GM18499 (cell line): Measurements from ENCODE around the gene CFHR5.
A peak's percentile ranks its signal among the peaks of the same experiment; 100 is the strongest.
"Not testable (repeated sequence)": the region's sequence is repeated elsewhere in the genome, so short reads cannot be mapped to it uniquely, and the experiment has no call there.

Experiments
- ATAC-seq: cut with Tn5 transposase; IDR thresholded peaks from one replicate; pipeline ENCODE4 v1.9.1; 2021; ENCODE audit warnings: moderate number of reproducible peaks; ENCODE audit not compliant: insufficient read depth, unreplicated experiment

CFHR5 gene

DNA sequence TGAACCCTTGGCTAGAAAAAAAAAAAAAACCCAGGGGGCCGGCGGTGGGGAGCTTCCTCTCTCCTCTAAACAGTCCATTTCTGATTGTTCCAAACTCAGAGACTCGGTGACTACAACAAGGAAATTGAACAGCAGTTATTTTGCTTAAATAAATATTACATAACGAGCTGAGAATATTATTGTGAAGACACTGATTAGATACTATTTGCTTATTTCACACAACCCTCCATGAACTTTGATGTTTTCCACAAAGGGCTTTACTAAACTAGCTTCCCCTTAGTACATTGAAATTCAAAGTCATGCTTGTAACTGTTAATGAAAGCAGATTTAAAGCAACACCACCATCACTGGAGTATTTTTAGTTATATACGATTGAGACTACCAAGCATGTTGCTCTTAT, at the start of gene CFHR5:
Gene CFHR5, plus strand, starts transcription at position 279 of the 400 bp plus-strand sequence. Its CDS starts 109 bp downstream, at position 388.
- ATAC-seq = no peak

DNA sequence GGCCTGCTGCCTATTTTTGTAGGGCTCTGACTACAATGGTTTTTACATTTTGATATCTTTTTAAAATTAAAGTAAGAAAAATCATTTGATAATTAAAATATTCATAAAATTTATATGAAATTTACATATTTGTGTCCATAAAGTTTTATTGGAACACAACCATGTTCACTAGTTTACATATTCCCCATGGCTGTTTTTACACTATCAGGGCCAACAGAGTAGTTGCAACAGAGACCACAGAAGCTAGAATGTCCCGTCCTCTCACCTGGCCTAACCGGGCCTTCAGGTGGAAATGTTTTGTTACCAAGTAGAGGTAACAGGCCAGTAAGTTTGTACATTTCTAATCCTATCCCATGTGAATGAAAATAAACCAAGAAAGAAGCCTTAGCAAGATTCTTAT, 44.5 kb upstream of the CFHR5 start:
- not testable (repeated sequence) for ATAC-seq

DNA sequence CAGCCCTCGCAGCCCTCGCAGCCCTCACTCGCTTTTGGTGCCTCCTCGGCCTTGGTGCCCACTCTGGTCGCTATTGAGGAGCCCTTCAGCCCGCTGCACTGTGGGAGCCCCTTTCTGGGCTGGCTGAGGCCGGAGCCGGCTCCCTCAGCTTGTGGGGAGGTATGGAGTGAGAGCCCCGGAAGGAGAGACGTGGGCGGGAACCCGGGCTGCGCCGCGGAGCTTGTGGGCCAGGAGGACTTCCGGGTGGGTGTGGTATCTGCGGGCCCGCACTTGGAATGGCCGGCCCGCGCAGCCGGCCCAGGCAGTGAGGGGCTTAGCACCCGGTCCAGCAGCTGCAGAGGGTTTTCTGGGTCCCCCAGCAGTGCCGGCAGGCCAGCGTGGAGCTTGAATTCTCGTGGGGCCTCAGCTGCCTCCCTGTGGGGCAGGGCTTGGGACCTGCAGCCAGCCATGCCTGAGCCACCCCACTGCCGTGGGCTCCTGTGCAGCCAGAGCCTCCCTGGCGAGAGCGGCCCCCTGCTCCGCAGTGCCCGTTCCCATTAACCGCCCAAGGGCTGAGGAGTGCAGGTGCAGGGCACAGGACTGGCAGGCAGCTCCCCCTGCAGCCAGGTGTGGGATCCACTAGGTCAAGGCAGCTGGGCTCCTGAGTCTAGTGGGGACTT, 43.7 kb upstream of the CFHR5 start:
- ATAC-seq = no peak

DNA sequence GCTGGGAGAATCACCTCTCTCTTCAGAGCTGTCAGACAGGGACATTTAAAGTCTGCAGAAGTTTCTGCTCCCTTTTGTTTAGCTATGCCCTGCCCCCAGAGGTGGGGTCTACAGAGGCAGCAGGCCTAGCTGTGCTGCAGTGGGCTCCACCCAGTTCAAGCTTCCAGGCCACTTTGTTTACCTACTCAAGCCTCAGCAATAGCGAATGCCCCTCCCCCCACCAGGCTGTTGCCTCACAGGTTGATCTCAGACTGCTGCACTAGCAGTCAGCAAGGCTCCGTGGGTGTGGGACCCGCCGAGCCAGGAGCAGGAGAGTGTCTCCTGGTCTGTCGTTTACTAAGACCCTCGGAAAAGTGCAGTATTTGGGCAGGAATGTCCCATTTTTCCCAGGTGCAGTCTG, 35.9 kb upstream of the CFHR5 start:
- ATAC-seq = not testable (repeated sequence)

DNA sequence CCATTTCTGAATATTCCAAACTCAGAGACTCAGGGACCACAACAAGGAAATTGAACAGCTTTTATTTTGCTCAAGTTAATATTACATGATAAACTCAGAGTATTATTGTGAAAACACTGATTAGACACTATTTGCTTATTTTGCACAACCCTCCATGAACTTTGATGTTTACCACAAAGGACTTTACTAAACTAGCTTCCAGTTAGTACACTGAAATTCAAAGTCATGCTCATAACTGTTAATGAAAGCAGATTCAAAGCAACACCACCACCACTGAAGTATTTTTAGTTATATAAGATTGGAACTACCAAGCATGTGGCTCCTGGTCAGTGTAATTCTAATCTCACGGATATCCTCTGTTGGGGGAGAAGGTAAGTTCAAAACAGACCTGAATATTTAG, 33.8 kb upstream of the CFHR5 start, which contains the start of gene CFHR2:
Gene CFHR2, plus strand, starts transcription at position 171 of the 400 bp plus-strand sequence. Its CDS starts 143 bp downstream, at position 314.
- not testable (repeated sequence) for ATAC-seq

DNA sequence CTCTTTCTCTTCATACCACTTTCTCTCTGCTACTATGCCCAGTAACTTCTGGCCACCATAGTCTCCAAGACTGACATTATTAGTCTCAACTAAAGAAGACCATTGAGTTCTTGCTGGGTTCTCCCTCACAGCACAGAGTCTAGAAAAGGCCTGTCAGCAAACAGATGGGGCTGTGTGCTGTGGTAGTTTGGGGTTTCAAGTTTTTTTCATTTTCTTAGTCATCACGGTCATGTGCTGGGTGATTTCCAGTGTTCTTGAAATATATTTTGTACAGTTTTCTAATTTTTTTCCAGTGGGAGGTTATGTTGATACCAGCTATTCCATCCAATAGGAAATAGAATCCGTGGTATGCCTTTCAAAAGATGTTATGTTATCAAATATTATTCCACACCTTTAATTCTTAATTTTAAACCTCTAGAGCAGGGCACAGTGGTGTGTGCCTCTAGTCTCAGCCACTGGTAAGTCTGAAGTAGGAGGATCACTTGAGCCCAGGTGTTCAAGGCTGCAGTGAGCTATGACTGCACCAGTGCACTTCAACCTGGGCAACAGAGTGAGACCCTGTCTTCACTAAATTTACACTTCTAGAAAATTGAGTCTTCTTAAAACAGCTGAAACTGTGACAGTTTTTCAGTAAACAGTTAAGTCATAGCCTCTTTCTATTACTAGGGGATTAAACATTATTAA, 25.5 kb upstream of the CFHR5 start:
- peak; percentile 90 for ATAC-seq

GRCh38 chr1:196954778-196955177, 22.6 kb upstream of the CFHR5 start:
- no peak for ATAC-seq

DNA sequence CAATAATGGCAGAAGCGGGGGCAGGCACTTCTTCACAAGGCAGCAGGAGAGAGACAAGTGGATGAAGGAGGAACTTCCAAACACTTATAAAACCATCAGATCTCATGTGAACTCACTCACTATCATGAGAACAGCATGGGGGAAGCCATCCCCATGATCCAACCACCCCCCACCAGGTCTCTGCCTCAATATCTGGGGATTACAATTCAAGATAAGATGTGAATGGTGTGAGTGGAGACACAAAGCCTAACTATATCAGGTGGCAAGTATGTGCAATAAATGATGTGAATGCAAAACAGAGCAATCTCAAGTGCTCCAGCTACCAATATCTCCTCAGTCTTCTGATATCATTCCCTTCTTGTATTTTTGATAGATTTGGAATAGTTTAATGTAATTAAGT, 21.4 kb upstream of the CFHR5 start:
- no peak for ATAC-seq

GRCh38 chr1:196960854-196961253, 16.5 kb upstream of the CFHR5 start:
- peak; percentile 72 for ATAC-seq

GRCh38 chr1:196970182-196970581, 7.2 kb upstream of the CFHR5 start:
- no peak for ATAC-seq

- no peak for ATAC-seq
These were observed 1.1 kb upstream of the CFHR5 start for GRCh38 chr1:196976278-196976677.

GRCh38 chr1:196980859-196981258, 3.5 kb downstream of the CFHR5 start:
- no peak for ATAC-seq

GRCh38 chr1:196982247-196982646, 4.9 kb downstream of the CFHR5 start:
- not testable (repeated sequence) for ATAC-seq

GRCh38 chr1:196991919-196992651, 14.7 kb downstream of the CFHR5 start:
- not testable (repeated sequence) for ATAC-seq

DNA sequence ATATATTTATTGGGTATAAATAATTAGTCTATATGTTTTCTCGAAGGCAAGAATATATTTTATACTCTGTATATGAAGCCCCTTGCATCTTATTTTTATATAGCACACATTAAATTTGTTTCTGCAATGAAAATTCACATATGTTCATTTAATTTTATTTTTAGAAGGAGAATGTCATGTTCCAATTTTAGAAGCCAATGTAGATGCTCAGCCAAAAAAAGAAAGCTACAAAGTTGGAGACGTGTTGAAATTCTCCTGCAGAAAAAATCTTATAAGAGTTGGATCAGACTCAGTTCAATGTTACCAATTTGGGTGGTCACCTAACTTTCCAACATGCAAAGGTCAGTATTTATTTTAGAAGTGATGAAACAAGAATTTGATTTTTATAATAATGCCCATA, 16.6 kb downstream of the CFHR5 start:
- ATAC-seq = no peak

DNA sequence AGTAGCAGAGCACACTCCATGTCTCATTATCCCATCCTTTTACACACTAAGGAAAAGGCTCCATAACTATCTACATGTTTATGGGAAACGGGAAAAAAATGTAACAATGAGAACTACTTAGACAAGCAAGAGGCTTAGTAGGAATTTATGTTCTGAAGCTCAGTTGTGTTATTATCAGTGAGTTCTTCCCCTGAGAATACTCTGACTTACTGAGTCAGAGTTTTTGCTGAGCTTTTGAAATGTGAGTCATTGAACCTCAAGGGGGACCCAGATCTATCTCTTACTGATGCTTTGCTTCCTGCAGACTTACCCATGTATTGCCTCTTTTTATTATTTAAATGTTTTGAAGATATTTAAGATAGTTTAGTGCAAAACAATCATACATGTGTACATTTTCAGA, 20.1 kb downstream of the CFHR5 start:
- ATAC-seq = no peak

DNA sequence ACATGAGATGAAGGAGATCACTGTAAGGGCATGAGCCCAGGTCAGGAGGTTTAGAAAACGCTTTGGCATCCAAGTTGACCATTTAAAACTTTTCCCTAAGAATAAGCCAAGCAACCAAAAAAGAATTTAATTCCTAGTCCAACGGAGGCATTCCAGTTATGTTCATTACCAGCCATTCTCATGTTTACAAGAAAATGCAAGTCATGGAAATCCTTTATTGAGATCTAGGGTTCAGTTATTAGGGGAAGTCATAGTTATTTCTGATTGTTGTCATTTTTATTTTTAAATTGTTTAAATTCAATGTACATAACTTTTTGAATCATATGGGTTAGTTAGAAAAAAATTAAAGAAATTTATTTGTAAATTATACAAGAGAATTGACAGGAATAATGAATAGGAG, 24.5 kb downstream of the CFHR5 start:
- ATAC-seq = no peak

- ATAC-seq = no peak
These were observed 25.8 kb downstream of the CFHR5 start for GRCh38 chr1:197003132-197003531.

GRCh38 chr1:197008861-197009260, 31.5 kb downstream of the CFHR5 start:
- no peak for ATAC-seq

GRCh38 chr1:197011614-197012013, 34.3 kb downstream of the CFHR5 start:
- no peak for ATAC-seq

DNA sequence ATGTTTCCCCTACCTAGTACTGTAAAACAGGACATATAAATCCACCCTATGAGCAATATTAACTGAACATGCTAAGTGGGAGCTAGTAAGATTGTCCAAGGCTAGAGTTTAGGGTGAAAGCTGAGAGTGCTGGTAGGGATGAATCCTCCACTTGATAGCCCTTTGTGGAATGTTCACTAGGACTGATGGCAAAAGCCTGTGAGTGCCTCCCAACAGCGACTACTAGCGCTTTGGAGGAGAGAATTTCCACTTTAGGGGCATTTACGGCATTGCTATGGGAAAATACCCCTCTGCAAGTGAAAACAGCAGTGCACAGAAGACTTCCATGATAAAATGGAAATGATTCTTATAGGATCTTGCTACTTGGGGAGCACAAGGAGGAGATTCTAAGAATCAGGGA, 35.9 kb downstream of the CFHR5 start:
- ATAC-seq = no peak
